GM18909 (cell line): Measurements from ENCODE around the gene FREM1.
A peak's percentile ranks its signal among the peaks of the same experiment; 100 is the strongest.

Experiments
- ATAC-seq: cut with Tn5 transposase; IDR thresholded peaks from one replicate; pipeline ENCODE4 v1.9.1; 2021; ENCODE audit warnings: mild to moderate bottlenecking; ENCODE audit not compliant: unreplicated experiment, poor library complexity

FREM1 gene

GRCh38 chr9:14883310-14883944, 26.8 kb downstream of the FREM1 start:
- no peak for ATAC-seq

GRCh38 chr9:14882090-14882489, 28.1 kb downstream of the FREM1 start:
- ATAC-seq: no peak

- no peak for ATAC-seq
These were observed 29.2 kb downstream of the FREM1 start for GRCh38 chr9:14881006-14881405.

GRCh38 chr9:14870090-14870489, 40.1 kb downstream of the FREM1 start:
- no peak for ATAC-seq

- no peak for ATAC-seq
These were observed 40.6 kb downstream of the FREM1 start for GRCh38 chr9:14869671-14870070.

GRCh38 chr9:14868772-14869583, 41.2 kb downstream of the FREM1 start:
- no peak for ATAC-seq

GRCh38 chr9:14868418-14868771, 41.8 kb downstream of the FREM1 start:
- ATAC-seq: no peak

GRCh38 chr9:14866200-14866749, 44.0 kb downstream of the FREM1 start:
- ATAC-seq: no peak

GRCh38 chr9:14864309-14864708, 45.9 kb downstream of the FREM1 start:
- no peak for ATAC-seq

GRCh38 chr9:14863402-14863801, 46.8 kb downstream of the FREM1 start:
- ATAC-seq: no peak

GRCh38 chr9:14857449-14858305, 52.6 kb downstream of the FREM1 start:
- no peak for ATAC-seq

GRCh38 chr9:14849851-14850250, 60.4 kb downstream of the FREM1 start:
- no peak for ATAC-seq

- ATAC-seq: no peak
These were observed 60.9 kb downstream of the FREM1 start for GRCh38 chr9:14849296-14849695.

GRCh38 chr9:14846871-14847311, 63.3 kb downstream of the FREM1 start:
- ATAC-seq: peak; percentile 98

- no peak for ATAC-seq
These were observed 67.1 kb downstream of the FREM1 start for GRCh38 chr9:14843163-14843562.

- ATAC-seq: no peak
These were observed 68.0 kb downstream of the FREM1 start for GRCh38 chr9:14842269-14842668.

- no peak for ATAC-seq
These were observed 71.5 kb downstream of the FREM1 start for GRCh38 chr9:14838701-14839100.

- ATAC-seq: no peak
These were observed 73.3 kb downstream of the FREM1 start for GRCh38 chr9:14836885-14837284.

GRCh38 chr9:14831661-14832060, 78.6 kb downstream of the FREM1 start:
- ATAC-seq: no peak

GRCh38 chr9:14831074-14831473, 79.2 kb downstream of the FREM1 start:
- no peak for ATAC-seq

GRCh38 chr9:14830057-14830456, 80.2 kb downstream of the FREM1 start:
- no peak for ATAC-seq
